HG03135 (cell line): ENCODE results near the gene DYNC1H1.

ENCODE experiments used
- ATAC-seq: cut with Tn5 transposase; IDR thresholded peaks from one replicate; pipeline ENCODE4 v1.9.1; 2021; ENCODE audit warnings: mild to moderate bottlenecking, moderate library complexity; ENCODE audit not compliant: unreplicated experiment

DYNC1H1 gene

GRCh38 chr14:101988377-101988776 lies 24.0 kb downstream of the DYNC1H1 start:
- no peak for ATAC-seq

DNA sequence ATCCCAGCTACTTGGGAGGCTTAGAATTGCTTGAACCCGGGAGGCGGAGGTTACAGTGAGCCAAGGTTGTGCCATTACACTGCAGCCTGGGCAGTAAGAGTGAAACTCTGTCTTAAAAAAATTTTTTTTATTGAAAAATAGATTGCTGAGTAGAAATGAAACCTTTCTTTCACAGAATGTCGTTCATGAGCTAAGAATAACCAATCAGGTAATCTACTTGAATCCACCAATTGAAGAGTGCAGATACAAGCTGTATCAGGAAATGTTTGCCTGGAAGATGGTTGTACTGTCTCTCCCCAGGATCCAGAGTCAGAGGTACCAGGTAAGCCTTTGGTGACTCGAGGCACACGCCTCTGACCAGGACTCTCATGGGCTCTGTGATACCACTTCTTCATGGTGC lies 27.0 kb downstream of the DYNC1H1 start:
- ATAC-seq, result no peak

DNA sequence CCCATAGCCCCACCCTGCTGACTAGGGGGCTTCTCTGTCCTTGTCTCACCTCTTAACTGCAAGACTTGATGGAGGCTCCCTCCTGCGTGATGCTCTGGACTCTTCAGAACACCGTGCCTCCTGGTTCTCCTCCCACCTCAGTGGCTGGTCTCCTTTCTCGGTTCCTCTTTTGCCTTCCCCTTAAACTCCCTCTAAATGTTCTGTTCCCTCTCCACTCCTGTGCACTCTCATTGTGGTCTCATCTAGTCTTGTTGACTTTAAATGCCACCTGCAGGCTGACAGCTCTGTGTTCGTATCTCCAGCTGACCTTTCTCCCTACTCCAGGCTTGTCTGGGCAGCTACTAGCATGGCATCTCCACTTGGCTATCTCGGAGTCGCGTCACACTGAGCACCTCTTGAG lies 28.3 kb downstream of the DYNC1H1 start:
- ATAC-seq, result peak; percentile 74

- ATAC-seq, result no peak
Observed at GRCh38 chr14:101997429-101998336, 33.3 kb downstream of the DYNC1H1 start.

GRCh38 chr14:102000902-102001301 lies 36.5 kb downstream of the DYNC1H1 start:
- ATAC-seq, result no peak

- ATAC-seq, result no peak
Observed at GRCh38 chr14:102005336-102005735, 41.0 kb downstream of the DYNC1H1 start.

DNA sequence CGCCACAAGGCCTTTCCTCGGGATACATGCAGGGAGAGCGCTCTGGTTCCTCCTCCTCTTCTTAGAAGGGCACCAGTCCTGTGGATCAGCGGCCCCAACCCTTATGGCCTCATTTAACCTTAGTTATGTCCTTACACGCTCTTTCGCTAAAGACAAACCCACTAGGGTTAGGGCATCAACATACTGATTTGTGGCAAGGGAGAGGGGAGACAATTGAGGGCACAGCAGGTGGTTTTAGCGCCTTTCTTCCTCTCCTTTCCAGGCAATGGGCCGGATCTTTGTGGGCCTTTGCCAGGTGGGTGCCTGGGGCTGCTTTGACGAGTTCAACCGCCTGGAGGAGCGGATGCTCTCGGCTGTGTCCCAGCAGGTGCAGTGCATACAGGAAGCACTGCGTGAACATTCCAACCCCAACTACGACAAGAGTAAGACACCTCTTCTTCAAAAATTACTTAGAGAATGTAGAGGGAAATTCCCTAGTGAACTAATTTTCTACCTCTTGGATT lies 43.6 kb downstream of the DYNC1H1 start:
- ATAC-seq, result no peak

DNA sequence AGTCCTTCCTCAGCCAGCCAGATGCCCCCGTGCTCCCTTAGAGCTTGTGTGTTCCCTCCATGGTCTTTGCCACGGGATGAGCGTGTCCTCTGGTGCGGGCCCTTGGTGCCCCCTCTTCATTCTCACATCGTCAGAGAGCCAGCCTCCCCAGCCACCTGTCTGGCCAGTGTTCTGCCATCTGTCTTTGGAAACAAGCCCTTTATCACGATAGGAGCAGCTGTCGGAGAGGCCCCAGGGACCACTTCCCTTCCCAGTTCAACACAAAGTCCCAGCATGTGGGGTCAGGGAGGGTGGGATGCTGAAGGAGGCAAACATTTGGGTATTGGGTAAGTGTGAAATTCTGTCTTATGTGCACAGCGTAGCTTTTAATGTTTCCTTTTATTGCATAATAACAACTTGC lies 44.5 kb downstream of the DYNC1H1 start:
- no peak for ATAC-seq

- ATAC-seq, result no peak
Observed at GRCh38 chr14:102011631-102012030, 47.3 kb downstream of the DYNC1H1 start.

GRCh38 chr14:102012336-102012735 lies 48.0 kb downstream of the DYNC1H1 start:
- ATAC-seq, result no peak

- ATAC-seq, result no peak
Observed at GRCh38 chr14:102013669-102014200, 49.4 kb downstream of the DYNC1H1 start.

GRCh38 chr14:102015045-102015685 lies 50.8 kb downstream of the DYNC1H1 start:
- ATAC-seq, result no peak

DNA sequence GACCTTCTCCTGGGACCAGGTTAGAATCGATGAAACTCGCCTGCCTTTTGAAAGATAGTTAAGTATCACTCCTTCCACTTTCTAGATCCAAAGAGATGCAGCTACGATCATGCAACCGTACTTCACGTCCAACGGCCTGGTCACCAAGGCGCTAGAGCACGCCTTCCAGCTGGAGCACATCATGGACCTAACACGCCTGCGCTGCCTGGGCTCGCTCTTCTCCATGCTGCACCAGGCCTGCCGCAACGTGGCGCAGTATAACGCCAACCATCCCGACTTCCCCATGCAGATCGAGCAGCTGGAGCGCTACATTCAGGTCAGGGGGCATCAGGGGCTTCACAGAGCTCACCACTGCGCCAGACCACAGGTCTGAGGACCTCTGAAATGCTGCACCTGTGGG lies 51.4 kb downstream of the DYNC1H1 start:
- ATAC-seq, result no peak

DNA sequence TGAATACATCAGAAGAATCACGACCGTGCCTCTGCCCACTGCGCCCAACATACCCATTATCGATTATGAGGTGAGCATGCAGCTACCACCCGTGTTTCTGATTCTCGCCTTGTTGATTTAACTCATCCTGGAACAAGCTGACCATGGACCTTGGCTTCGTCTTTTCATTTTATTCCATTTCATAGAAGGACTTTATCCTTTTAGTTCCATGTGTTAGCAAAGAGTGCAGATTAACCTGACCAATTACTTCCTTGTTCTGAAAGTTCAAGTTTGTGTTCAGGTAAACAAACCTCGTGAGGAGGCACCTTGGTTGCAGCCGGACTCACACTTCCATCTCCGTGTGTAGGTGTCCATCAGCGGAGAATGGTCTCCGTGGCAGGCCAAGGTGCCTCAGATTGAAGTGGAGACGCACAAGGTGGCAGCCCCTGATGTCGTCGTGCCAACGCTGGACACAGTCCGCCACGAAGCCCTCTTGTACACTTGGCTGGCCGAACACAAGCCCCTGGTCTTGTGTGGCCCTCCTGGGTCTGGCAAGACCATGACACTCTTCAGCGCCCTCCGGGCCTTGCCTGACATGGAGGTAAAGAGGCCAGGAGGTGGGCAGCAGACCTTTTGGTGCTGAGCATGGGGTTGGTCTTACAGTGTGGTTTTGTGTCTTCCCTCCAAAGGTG lies 52.2 kb downstream of the DYNC1H1 start:
- no peak for ATAC-seq

- no peak for ATAC-seq
Observed at GRCh38 chr14:102018251-102018650, 53.9 kb downstream of the DYNC1H1 start.

DNA sequence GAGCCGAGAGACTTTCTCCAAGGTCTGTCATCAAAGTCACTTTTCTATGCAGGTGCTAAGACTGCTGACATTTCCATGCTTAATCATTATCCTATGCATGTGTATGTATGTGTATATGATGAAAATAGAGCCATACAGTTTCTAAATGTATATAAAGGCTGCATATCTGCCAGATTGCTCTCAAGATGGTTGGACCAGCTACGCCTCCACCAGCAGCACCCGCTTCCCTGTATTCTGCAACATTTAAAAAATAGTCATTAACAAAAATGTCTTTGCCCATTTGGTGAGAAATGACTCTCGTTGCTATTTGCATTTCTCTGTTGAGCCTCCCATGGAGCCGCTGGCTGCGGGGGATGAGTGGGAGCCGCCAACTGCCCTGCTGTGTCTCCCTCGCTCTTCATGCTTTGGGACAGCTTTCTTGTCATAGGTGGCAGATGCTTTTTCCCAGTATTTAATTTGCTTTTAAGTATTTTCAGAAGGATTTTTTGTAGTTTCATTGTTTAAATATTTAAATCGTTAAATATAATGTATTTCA lies 54.7 kb downstream of the DYNC1H1 start:
- ATAC-seq, result no peak

DNA sequence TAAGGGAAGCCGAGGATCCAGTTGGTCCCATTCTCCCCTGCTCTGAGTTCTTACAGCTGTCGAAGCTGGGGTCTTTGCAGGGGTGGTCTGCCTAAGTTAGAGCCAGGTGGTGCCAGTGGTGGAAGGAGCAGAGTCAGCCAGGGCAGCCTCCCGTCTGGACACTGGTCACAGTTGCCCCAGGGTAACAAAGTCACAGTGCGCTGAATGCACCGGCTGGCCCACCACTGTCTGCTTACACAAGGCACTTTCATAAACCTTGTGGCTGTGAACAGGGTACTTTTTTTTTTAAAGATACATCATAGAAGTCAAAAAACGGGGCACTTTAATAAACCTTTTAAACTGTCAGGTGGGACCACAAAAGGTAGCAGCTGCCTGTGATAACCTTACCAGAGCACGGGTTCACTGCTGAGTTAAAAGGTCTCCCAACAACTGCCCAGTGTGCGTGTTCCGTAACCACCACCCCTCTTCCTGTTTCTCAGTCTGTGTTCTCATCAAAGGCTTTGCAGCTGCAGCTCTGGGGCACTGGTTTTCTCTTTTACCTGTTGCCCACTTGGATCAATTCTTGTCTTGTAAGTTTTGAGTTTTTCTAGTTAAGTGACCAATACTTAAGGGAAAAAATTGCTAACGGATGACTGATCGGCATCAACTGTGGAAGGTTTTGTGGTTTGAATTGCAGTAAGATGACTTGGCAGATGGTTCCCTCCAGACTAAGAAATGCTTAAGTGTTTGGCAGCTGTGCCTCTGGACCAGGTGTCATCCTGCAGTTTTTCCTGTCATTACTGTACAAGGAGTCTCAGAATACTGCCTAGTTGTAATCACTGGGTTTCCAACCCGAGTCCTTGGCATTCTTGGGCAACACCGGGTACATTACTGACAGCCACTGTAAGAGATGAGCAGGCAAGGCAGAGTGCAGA lies 55.9 kb downstream of the DYNC1H1 start:
- ATAC-seq, result no peak

DNA sequence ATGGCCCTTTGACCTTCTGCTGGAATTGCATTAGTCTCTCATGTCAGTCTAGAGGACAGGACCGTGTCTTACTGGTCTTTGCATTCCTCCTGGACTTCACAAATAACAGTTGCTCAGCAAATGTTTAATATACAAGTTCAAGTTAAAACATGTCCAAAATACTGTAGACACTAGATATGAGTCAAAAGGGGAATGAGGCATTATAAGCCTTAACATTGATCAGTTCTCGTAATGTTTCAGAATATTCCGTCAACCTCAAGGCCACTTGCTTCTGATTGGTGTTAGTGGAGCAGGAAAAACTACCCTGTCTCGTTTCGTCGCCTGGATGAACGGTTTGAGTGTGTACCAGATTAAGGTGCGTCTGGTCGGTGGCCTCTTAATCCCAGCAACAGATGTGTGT lies 62.6 kb downstream of the DYNC1H1 start:
- ATAC-seq, result no peak

GRCh38 chr14:102027951-102028350 lies 63.6 kb downstream of the DYNC1H1 start:
- no peak for ATAC-seq

GRCh38 chr14:102028733-102029132 lies 64.4 kb downstream of the DYNC1H1 start:
- ATAC-seq, result no peak
